Stimulated activated CD8-positive, alpha-beta memory T cell treated with anti-CD3 and anti-CD28 coated beads, Interleukin-4, amount 100 ng/mL, for 4 hours (primary cell): ENCODE data around the gene SPAG5.

Source experiments
- DNase-seq, 2 donors: peaks; one replicate each; pipeline ENCODE4 v3.0.0-alpha.2; 2020; ENCODE audit warnings: low read depth in 2 of 2, low spot score in 1 of 2

The SPAG5 gene

DNA sequence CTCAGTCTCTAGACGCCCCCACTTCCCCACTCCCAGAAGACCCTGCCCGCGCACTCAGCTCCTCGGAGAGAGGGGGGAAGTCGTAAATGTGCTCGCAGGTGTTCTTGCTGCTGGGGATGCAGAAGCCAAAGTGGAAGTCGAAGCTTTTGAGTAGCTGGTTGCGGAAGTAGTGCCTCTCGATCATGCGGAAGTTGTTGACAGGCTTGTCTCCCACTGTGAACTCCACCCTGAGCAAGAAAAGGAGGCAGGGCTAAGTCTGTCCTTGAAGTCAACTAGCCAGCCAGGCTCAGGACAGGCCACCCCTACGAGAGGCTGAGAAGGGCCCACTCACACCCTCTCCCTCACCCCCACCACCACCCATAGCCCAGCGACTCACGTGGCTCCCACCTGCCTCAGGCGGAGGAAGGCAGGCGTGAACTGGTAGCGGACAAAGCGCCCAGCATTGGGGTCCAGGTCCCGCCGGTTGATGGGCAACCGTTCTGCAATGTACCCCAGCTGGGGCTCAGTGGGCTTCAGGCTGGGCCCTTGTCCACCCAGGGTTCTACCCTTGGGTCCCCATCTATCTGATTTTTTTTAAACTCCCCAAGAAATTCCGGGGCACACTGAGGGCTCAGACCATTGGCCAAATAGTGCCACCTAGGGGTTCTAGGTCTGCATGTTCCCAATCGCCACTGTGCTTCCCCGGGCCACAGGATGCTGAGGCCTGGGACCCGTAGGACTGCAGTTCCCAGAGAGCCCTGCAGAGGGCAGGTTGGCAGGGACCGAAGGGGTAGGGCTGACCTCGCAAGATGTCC, 51.0 kb downstream of the SPAG5 start:
- DNase-seq, result no peak

GRCh38 chr17:28547096-28547622, 51.7 kb downstream of the SPAG5 start:
- DNase-seq, result no peak

- no peak for DNase-seq
Observed at GRCh38 chr17:28545787-28546415, 52.9 kb downstream of the SPAG5 start.

DNA sequence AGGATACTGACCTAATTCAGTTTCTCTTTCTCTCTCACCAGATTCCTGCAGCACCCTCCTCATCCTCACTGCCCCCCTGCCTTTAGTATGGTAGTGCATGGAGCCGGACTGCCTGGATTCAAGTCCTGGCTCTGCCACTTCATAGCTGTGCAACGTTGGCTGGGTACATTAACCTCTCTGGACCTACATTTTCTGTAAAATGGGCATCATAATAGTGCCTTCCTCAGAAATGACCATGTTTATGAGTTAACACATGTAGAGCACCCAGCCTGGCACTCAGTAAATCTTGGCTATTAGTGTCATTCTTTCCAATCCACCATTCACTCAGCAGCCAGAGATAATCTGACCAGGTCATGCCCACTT, 53.7 kb downstream of the SPAG5 start:
- DNase-seq, result no peak

- no peak for DNase-seq
Observed at GRCh38 chr17:28544402-28545140, 54.3 kb downstream of the SPAG5 start.

DNA sequence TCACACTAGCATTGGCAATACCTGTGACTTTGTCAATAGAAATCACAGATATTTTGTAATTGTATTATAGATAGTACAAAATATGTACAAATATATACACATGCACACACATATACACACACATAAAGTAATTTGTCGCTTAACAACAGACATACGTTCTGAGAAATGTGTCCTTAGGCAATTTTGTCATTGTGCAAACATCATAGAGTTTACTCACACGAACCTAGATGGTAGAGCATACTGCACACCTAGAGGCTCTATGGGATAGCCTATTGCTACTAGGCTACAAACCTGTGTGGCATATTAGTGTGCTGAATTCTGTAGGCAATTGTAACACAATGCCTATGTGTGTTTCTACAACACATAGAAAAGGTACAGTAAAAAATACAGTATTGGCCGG, 57.4 kb downstream of the SPAG5 start:
- DNase-seq, result no peak

DNA sequence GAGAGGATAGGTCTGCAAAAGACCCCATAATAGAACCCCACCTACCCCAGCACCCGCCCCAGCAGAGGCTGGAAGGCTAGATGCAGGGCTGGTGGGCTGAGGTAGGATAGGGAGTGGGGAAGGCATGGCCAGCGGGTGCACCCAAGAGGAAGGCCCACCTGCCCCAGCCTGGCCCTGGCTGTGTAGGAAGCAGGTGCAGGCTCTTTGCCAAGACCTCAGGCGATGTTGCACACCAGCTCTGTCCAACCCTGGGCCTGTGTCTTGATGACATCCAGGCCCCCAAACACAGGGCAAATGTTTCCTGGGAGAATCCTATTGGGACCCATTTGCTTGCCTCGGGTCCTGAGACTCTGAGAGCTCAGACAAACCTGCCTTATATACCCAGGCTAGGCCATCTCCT, 58.6 kb downstream of the SPAG5 start:
- no peak for DNase-seq

DNA sequence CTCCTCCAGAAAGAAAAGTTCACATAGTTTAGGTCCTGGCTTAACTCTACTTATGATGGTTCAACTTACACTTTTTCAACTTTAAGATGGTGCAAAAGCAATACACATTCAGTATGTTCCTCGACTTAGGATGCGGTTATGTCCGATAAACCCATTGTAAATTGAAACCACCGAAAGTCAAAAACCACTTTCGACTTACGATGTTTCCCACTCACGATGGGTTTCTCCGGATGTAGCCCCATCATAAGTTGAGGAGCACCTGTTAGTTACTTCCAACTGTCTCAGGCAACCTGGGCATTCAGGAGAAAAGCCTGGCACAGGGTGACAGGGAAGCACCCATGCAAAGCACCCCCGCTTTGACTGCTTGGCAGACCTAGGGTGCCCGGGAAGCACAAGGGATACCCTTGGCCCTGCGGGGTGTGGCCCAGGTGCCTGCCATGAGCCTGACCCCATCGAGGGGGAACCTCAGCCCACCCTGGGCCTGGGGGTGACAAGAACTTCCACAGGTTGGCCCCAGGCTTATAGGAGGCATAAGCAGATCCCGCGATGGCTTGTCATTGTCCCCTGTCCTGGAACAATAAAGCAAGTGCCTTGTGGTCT, 60.4 kb downstream of the SPAG5 start:
- no peak for DNase-seq

GRCh38 chr17:28537219-28537610, 61.6 kb downstream of the SPAG5 start:
- DNase-seq, result no peak

DNA sequence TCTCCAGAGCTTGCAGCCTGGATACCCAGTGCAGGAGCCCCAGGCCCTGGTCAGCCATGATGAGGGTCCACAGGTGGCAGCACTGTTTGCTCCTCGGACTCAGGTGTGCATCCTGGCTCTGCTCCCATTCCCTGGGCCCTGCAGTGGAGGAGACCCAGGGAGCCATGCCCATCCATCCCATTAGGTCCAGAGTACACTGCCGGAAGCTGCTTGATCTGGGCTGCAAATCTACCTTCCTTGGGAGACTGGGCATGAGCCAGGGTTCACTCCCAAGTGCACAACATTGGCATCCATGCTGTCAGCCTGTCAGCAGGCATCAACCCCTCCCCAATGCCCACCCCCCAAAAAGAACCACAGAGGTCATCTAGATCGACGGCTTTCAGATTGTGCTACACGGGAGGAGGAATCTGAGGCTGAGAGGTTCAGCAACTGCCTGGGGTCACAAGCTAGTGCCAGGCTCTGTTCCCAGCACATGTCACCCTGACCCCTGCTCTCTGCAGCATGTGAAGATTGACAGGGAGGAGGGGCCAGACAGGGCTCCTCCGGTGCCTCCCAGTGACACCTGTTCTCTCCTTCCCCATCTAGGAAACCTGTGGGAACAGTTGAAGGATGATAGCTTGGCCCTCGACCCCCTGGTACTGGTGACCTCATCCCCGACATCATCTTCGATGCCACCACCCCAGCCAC, 62.1 kb downstream of the SPAG5 start:
- DNase-seq, result no peak

GRCh38 chr17:28534740-28535375, 64.0 kb downstream of the SPAG5 start:
- no peak for DNase-seq

DNA sequence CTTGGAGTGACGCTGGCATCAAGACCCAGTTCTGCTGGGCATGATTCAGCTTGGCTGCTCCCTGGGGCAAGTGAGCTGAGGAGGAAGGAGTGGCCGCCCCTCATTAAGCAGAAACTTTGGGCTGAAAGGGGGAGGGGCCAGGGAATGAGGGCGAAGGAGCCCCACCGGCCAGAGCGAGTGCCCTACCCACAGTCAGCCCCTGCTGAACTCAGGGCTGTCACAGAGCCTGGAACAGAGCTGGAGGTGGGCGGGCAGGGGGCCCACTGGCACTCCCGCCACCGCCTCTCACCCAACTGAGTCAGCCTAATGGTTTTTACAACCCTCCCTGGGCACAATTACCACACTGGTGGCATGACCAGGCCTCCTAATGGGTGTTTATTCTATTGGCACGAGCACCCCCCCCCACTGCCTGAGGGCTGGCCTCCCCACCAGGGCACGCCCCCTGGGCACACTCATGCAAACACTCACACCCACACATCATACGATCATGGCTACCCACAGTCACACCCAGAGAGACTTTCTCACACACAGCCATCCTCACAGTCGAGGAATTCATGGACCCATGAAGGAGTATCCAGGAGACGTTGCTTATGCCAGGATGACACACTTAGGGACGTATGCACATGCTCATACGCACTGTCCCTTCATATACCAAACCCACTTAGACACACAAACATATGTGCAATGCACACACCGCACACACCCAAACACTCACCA, 65.6 kb downstream of the SPAG5 start:
- DNase-seq, result no peak

DNA sequence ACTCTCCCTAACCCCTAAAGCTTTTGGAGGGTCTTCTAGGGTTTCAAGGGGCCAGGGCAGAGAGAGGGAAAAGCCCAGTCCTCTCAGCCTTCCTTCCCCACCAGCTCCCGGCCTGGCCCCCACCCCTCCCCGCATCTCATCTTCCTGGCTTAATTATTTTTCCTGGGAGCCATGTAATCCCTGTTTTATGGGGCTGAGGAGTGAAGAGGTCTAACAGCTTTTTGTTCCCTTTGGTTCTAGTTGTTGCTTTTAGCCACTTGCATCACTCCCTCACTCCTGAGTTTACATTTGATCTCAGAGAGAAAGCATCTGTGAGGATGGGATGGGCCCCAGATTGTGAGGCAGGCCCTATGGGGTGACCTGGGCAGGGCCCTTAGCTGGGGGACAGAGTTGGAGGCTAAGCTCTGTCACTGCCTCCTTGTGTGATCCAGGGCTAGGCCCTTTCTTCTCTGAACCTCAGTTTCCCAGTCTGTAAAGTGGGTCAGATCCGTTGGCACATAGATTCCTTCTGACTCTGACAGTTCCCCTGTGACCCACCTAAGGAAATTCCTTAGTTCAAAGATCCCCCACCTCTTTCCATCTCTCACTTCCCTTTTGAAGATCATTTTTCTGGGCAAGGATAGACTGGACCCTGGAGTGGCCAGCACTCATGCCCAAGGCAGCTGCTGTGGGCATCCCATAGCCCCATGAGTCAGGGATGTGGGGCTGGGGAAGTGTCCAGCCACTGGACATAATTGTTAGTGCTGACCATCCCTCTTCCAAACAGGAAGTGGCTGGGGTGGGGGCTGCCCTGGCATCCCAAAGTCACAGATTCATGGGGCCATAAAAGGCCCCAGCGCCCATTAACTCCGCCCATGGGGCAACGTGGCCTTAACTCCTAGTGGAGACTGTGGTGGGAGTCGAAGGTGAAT, 66.5 kb downstream of the SPAG5 start:
- DNase-seq, result no peak

GRCh38 chr17:28530926-28531325, 67.9 kb downstream of the SPAG5 start:
- no peak for DNase-seq

- DNase-seq, result no peak
Observed at GRCh38 chr17:28530250-28530649, 68.6 kb downstream of the SPAG5 start.

GRCh38 chr17:28529013-28529400, 69.8 kb downstream of the SPAG5 start:
- no peak for DNase-seq

DNA sequence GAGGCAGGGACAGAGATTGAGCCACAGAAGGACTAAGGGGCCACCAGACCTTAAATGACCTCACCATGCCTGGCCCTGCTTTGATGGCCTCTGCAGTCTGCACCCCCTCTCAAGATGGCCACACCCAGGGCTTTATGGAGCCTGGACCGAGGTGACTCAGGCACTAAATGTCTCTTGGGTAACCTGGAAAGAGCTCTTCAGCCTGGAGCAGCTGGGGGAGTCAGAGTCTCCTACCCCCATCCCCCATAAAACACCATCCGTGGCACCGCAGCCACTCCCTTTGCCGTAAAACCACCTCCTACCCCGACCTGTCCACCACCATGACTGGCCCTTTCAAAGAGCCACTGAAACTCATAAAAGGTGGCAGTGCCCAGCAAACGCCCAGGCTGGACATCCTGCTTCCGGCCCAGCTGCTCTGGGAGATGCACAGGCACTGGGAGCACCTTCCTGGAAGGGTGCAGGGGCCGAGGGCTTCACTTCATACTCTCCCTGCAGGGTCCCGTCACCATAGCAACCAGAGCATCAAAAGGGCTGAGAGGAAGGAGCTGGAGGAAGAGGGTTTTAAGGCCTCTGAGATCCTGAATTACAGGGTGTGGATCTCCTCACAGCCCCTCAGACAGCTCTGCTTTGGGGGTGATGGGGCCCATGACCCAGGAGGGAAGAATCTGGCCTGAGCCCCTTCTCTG, 70.4 kb downstream of the SPAG5 start:
- no peak for DNase-seq

DNA sequence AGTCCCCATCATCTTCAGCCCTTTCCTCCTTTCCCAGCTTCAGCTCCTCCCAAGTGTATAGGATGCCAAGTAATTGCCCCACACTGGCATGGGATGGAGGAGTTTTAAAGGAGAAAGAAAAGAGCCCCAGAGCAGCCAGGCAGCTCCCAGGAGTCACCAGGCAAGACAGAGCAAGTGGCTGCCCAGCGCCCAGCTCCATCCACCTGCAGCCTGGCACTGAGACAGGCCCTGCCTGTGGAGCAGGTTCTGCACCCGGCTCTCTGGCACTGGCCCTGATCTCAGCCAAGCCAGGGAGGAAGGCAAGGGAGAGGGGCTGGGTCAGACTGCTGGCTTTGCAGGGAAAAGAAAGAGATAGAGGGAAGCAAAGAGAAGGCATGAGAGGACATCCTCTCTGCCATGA, 71.0 kb downstream of the SPAG5 start:
- no peak for DNase-seq
